ENCODE results near the gene RAD18. TPM values are rescaled to one million over a fixed set of nuclear protein-coding genes. Genes with fewer than 3 reads are reported as not detected.

RAD18 gene
- total and polyA plus RNA-seq, 2 experiments from 2014 or later, result 14.3 to 17.5 TPM

GRCh38 chr3:8879347-8879944, 83.8 kb downstream of the RAD18 start:
- Histone ChIP-seq H3K9me3 (ENCODE audit: low read depth) (no peaks in the 10 kb centered on the region), H3K9me2 (ENCODE audit: insufficient read depth) (no peaks in the 10 kb centered on the region), H3K4me1 (ENCODE audit: insufficient read depth) (peaks cover 21% of the 10 kb centered on the region), H3F3A (ENCODE audit: insufficient read depth) (peaks cover 14% of the 10 kb centered on the region; the same call in 1 of the 2 replicates), H3K9ac (no peak overlapping the region), H3K27ac (no peak overlapping the region), H3K27me3 (replicated peaks; ENCODE audit: insufficient read depth) (no peaks in the 10 kb centered on the region), H3K4me2 (ENCODE audit: unreplicated experiment) (no peak overlapping the region), H2AFZ (no peak overlapping the region), H4K20me1 (ENCODE audit: insufficient read depth) (no peaks in the 10 kb centered on the region), H3K79me2 (ENCODE audit: insufficient read depth) (no peaks in the 10 kb centered on the region), H3K4me3 (no peak overlapping the region), H3K36me3 (ENCODE audit: low read depth) (peaks cover 11% of the 10 kb centered on the region)
- TF ChIP-seq EZH2phosphoT487 (IDR thresholded peaks at IDR 0.05; ENCODE audit: insufficient read depth, low read depth) (no peak), EZH2 (IDR thresholded peaks at IDR 0.05; ENCODE audit: insufficient read depth, poor library complexity, severe bottlenecking) (no peak)
- in situ Hi-C loops (cut with MboI), result no loop called here
- no peak for DNase-seq
- WGBS, 2 experiments (ENCODE audit: low coverage in 1 of 2, low lambda C conversion rate in 2 of 2, missing lambda C conversion rate in 2 of 2), result 93 to 96% methylated on average over 5 of the region's 5 CpGs

- in situ Hi-C loops (cut with MboI), result no loop called here
- Histone ChIP-seq H4K20me1 (ENCODE audit: insufficient read depth) (no peaks in the 10 kb centered on the region), H3K36me3 (ENCODE audit: low read depth) (peaks cover 4% of the 10 kb centered on the region; the same call in 1 of the 2 replicates), H3K4me3 (no peak overlapping the region), H2AFZ (no peak overlapping the region), H3K4me2 (ENCODE audit: unreplicated experiment) (no peak overlapping the region), H3K9me3 (ENCODE audit: low read depth) (no peaks in the 10 kb centered on the region), H3K9me2 (ENCODE audit: insufficient read depth) (no peaks in the 10 kb centered on the region), H3K27me3 (replicated peaks; ENCODE audit: insufficient read depth) (no peaks in the 10 kb centered on the region), H3K9ac (no peak overlapping the region), H3F3A (ENCODE audit: insufficient read depth) (peaks cover 19% of the 10 kb centered on the region; the same call in 1 of the 2 replicates), H3K27ac (no peak overlapping the region), H3K4me1 (ENCODE audit: insufficient read depth) (peaks cover 31% of the 10 kb centered on the region), H3K79me2 (ENCODE audit: insufficient read depth) (no peaks in the 10 kb centered on the region)
- DNase-seq, result peak; percentile 71
- TF ChIP-seq EZH2phosphoT487 (IDR thresholded peaks at IDR 0.05; ENCODE audit: insufficient read depth, low read depth), result no peak
These were observed 87.4 kb downstream of the RAD18 start for GRCh38 chr3:8875836-8876235.

GRCh38 chr3:8873740-8874139, 89.5 kb downstream of the RAD18 start:
- Histone ChIP-seq H3K9ac (no peak overlapping the region), H3K9me2 (ENCODE audit: insufficient read depth) (no peaks in the 10 kb centered on the region), H3K27ac (no peak overlapping the region), H3K79me2 (ENCODE audit: insufficient read depth) (no peaks in the 10 kb centered on the region), H3F3A (ENCODE audit: insufficient read depth) (peaks cover 34% of the 10 kb centered on the region), H3K4me2 (ENCODE audit: unreplicated experiment) (no peak overlapping the region), H3K9me3 (ENCODE audit: low read depth) (no peaks in the 10 kb centered on the region), H3K27me3 (replicated peaks; ENCODE audit: insufficient read depth) (no peaks in the 10 kb centered on the region), H4K20me1 (ENCODE audit: insufficient read depth) (no peaks in the 10 kb centered on the region), H3K36me3 (ENCODE audit: low read depth) (peaks cover 4% of the 10 kb centered on the region; the same call in 1 of the 2 replicates), H2AFZ (no peak overlapping the region), H3K4me3 (no peak overlapping the region), H3K4me1 (ENCODE audit: insufficient read depth) (peaks cover 46% of the 10 kb centered on the region)
- in situ Hi-C loops (cut with MboI), result no loop called here
- DNase-seq, result no peak
- WGBS, 2 experiments (ENCODE audit: low coverage in 1 of 2, low lambda C conversion rate in 2 of 2, missing lambda C conversion rate in 2 of 2), result 98 to 99% methylated on average over 5 of the region's 5 CpGs
- TF ChIP-seq EZH2 (IDR thresholded peaks at IDR 0.05; ENCODE audit: insufficient read depth, poor library complexity, severe bottlenecking) (no peak), EZH2phosphoT487 (IDR thresholded peaks at IDR 0.05; ENCODE audit: insufficient read depth, low read depth) (no peak)

GRCh38 chr3:8872261-8872660, 91.0 kb downstream of the RAD18 start:
- Histone ChIP-seq H3K9me3 (ENCODE audit: low read depth) (no peaks in the 10 kb centered on the region), H3K36me3 (ENCODE audit: low read depth) (no peaks in the 10 kb centered on the region), H3K27ac (no peak overlapping the region), H2AFZ (no peak overlapping the region), H3F3A (ENCODE audit: insufficient read depth) (peaks cover 41% of the 10 kb centered on the region), H3K4me1 (ENCODE audit: insufficient read depth) (peaks cover 52% of the 10 kb centered on the region), H3K79me2 (ENCODE audit: insufficient read depth) (no peaks in the 10 kb centered on the region), H3K4me3 (no peak overlapping the region), H4K20me1 (ENCODE audit: insufficient read depth) (no peaks in the 10 kb centered on the region), H3K27me3 (replicated peaks; ENCODE audit: insufficient read depth) (no peaks in the 10 kb centered on the region), H3K9me2 (ENCODE audit: insufficient read depth) (no peaks in the 10 kb centered on the region), H3K9ac (no peak overlapping the region), H3K4me2 (ENCODE audit: unreplicated experiment) (no peak overlapping the region)
- WGBS, 2 experiments (ENCODE audit: low coverage in 1 of 2, low lambda C conversion rate in 2 of 2, missing lambda C conversion rate in 2 of 2), result 91 to 100% methylated on average over 1 of the region's 1 CpG
- DNase-seq, result no peak
- in situ Hi-C loops (cut with MboI), result no loop called here
- no peak for TF ChIP-seq EZH2phosphoT487 (IDR thresholded peaks at IDR 0.05; ENCODE audit: insufficient read depth, low read depth)
- no peak for TF ChIP-seq EZH2 (IDR thresholded peaks at IDR 0.05; ENCODE audit: insufficient read depth, poor library complexity, severe bottlenecking)

DNA sequence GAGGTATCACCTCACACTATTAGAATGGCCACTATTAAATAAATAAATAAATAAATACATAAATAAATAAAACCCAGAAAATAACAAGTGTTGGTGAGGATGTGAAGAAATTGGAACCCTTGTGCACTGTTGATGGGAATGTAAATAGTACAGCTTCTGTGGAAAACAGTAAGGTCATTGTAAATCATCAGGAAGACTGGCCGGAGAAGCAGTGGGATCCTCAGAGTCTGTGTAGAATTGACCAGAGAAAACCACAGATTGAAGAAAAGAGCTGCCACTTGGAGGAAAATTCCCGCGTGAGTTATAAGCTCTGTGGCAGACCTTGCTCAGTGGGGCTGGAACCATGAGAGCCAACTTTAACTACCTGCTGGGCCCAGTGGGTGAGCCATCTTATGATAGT, 92.0 kb downstream of the RAD18 start:
- no peaks in the 10 kb centered on the region for H4K20me1 ChIP-seq (ENCODE audit: insufficient read depth)
- H3K9me3 ChIP-seq (ENCODE audit: low read depth), result no peaks in the 10 kb centered on the region
- TF ChIP-seq EZH2phosphoT487 (IDR thresholded peaks at IDR 0.05; ENCODE audit: insufficient read depth, low read depth) (no peak), EZH2 (IDR thresholded peaks at IDR 0.05; ENCODE audit: insufficient read depth, poor library complexity, severe bottlenecking) (no peak)
- H3K79me2 ChIP-seq (ENCODE audit: insufficient read depth), result no peaks in the 10 kb centered on the region
- H3F3A ChIP-seq (ENCODE audit: insufficient read depth), result peaks cover 39% of the 10 kb centered on the region
- DNase-seq, result no peak
- no peak overlapping the region for H3K4me3 ChIP-seq
- no peak overlapping the region for H3K4me2 ChIP-seq (ENCODE audit: unreplicated experiment)
- no peaks in the 10 kb centered on the region for H3K9me2 ChIP-seq (ENCODE audit: insufficient read depth)
- H3K27ac ChIP-seq, result no peak overlapping the region
- WGBS, 2 experiments (ENCODE audit: low coverage in 1 of 2, low lambda C conversion rate in 2 of 2, missing lambda C conversion rate in 2 of 2), result 94 to 100% methylated on average over 3 of the region's 3 CpGs
- no peak overlapping the region for H3K9ac ChIP-seq
- no peaks in the 10 kb centered on the region for H3K27me3 ChIP-seq (replicated peaks; ENCODE audit: insufficient read depth)
- H3K4me1 ChIP-seq (ENCODE audit: insufficient read depth), result peaks cover 50% of the 10 kb centered on the region
- no peak overlapping the region for H2AFZ ChIP-seq
- no peaks in the 10 kb centered on the region for H3K36me3 ChIP-seq (ENCODE audit: low read depth)
- in situ Hi-C loops (cut with MboI), result no loop called here
